Panc1 (cell line): ENCODE data around the gene PHYH. TPM values are rescaled to one million over a fixed set of nuclear protein-coding genes. Genes with fewer than 3 reads are reported as not detected.

Experiments used
- ATAC-seq: fragments of 200-7000 bp; cut with Tn5 transposase; 2 replicates; pipeline ENCODE4 v1.9.1; 2020; ENCODE audit warnings: mild to moderate bottlenecking, moderate library complexity
- BruUV-seq: library from RNA; stranded (reverse); fragments of 400-500 nt; replicated peaks from 2 replicates; lab custom pipeline; 2021; lab: Mats Ljungman, UMichigan
- CTCF ChIA-PET: fragments of 300-600 bp; sonication (Branson Sonifier 250); formaldehyde crosslinking; loops from one replicate; lab custom pipeline; 2022; ENCODE audit warnings: antibody characterized with exemption; lab: Charles Lee
- POLR2A ChIA-PET: fragments of 300-600 bp; sonication (Branson Sonifier 250); formaldehyde crosslinking; loops from one replicate; lab custom pipeline; 2022; ENCODE audit warnings: antibody characterized with exemption; lab: Charles Lee
- DNase-seq: peaks from one replicate; pipeline ENCODE4 v3.0.0-alpha.2; 2010; ENCODE audit warnings: low read depth, low spot score
- H3K27ac ChIP-seq: 2 replicates; pipeline ENCODE4 v1.5.1; 2011; ENCODE audit warnings: mild to moderate bottlenecking, low read length, inconsistent platforms
- H3K27me3 ChIP-seq: fragments of 200-500 bp; sonication (Bioruptor generic); 2 replicates; pipeline ENCODE4 v1.6.0; 2014; ENCODE audit warnings: low read length, inconsistent platforms; ENCODE audit not compliant: control insufficient read depth, insufficient read depth
- H3K36me3 ChIP-seq: fragments of 200-500 bp; sonication (Bioruptor generic); 2 replicates; pipeline ENCODE4 v1.5.1; 2014; ENCODE audit warnings: inconsistent platforms, mild to moderate bottlenecking, low read length, moderate library complexity; ENCODE audit not compliant: control insufficient read depth, insufficient read depth
- H3K4me1 ChIP-seq: 2 replicates; pipeline ENCODE4 v1.5.1; 2011; ENCODE audit warnings: inconsistent platforms, mild to moderate bottlenecking, low read length, moderate library complexity; ENCODE audit not compliant: control insufficient read depth, insufficient read depth
- H3K4me3 ChIP-seq, 2 experiments: 2 replicates each; pipeline ENCODE4 v1.5.1; 2011 to 2012; ENCODE audit warnings: low read depth in 2 of 2, low read length in 2 of 2, mild to moderate bottlenecking in 2 of 2, inconsistent platforms in 1 of 2, moderate library complexity in 1 of 2
- H3K9me3 ChIP-seq: fragments of 200-500 bp; sonication (Bioruptor generic); 2 replicates; pipeline ENCODE4 v1.5.1; 2014; ENCODE audit warnings: low read depth, mild to moderate bottlenecking, inconsistent platforms, low read length, moderate library complexity; ENCODE audit not compliant: control insufficient read depth, insufficient read depth
- CTCF ChIP-seq: fragments of 450-650 bp; IDR thresholded peaks from 2 replicates; pipeline ENCODE4 v1.5.1; 2017; ENCODE audit warnings: mild to moderate bottlenecking
- POLR2AphosphoS5 ChIP-seq: IDR thresholded peaks from 2 replicates; pipeline ENCODE4 v1.6.1; 2012; ENCODE audit warnings: mild to moderate bottlenecking, low read depth, low read length, moderate library complexity
- REST ChIP-seq, 2 experiments: IDR thresholded peaks; 2 replicates each; pipeline ENCODE4 v1.6.1; 2011 to 2012; ENCODE audit warnings: low read depth in 2 of 2, control low read depth in 1 of 2, low read length in 1 of 2, mild to moderate bottlenecking in 1 of 2, moderate library complexity in 1 of 2; ENCODE audit not compliant: insufficient read depth in 1 of 2
- SIN3A ChIP-seq: IDR thresholded peaks from 2 replicates; pipeline ENCODE4 v1.6.1; 2012; ENCODE audit warnings: low read depth, mild to moderate bottlenecking, low read length, moderate library complexity, borderline replicate concordance; ENCODE audit not compliant: insufficient read depth
- TCF7L2 ChIP-seq: IDR thresholded peaks from 2 replicates; pipeline ENCODE4 v1.6.1; 2011; ENCODE audit warnings: mild to moderate bottlenecking, low read depth, low read length, inconsistent platforms
- in situ Hi-C: cut with HindIII; loops from 2 replicates; pipeline ENCODE4 v1.10.0; 2016; ENCODE audit warnings: low sequenced_read_pairs, low pct_unique_long_range_greater_than_20kb
- intact Hi-C: fragments of 100-400 bp; cut with micrococcal nuclease; formaldehyde crosslinking; loops from one replicate; pipeline ENCODE4 v1.10.0; 2022; ENCODE audit not compliant: unreplicated experiment
- total RNA-seq: library from RNA; stranded (reverse); gene quantifications from one replicate; pipeline ENCODE4 v1.2.1, GENCODE V29; 2021; ENCODE audit not compliant: unreplicated experiment

The PHYH gene
- total RNA-seq, 1 experiment from 2014 or later = 41.3 TPM

GRCh38 chr10:13340068-13340467, 40.2 kb upstream of the PHYH start:
- TF ChIP-seq SIN3A = no peak
- no peak for TF ChIP-seq TCF7L2
- no peak for TF ChIP-seq REST (IDR thresholded peaks at IDR 0.05; ENCODE audit: insufficient read depth in 1 of 2, low read depth in 2 of 2, low read length in 1 of 2)
- no peak for TF ChIP-seq CTCF
- no peak for TF ChIP-seq POLR2AphosphoS5
- H3K27me3 ChIP-seq = no peaks in the 10 kb centered on the region
- POLR2A ChIA-PET = no interaction called here
- H3K27ac ChIP-seq = no peak overlapping the region
- H3K4me1 ChIP-seq = no peaks in the 10 kb centered on the region
- H3K36me3 ChIP-seq = peaks cover 2% of the 10 kb centered on the region; the same call in 1 of the 2 replicates
- intact Hi-C loops (no loop called here), in situ Hi-C loops (no loop called here)
- no TSS peak for BruUV-seq
- H3K9me3 ChIP-seq = no peaks in the 10 kb centered on the region
- CTCF ChIA-PET = no interaction called here
- DNase-seq = no peak
- ATAC-seq = no peak
- no peak overlapping the region for H3K4me3 ChIP-seq

- intact Hi-C loops = no loop called here
- in situ Hi-C loops = no loop called here
- Histone ChIP-seq H3K27ac (no peak overlapping the region), H3K4me1 (no peaks in the 10 kb centered on the region), H3K4me3 (no peak overlapping the region), H3K27me3 (no peaks in the 10 kb centered on the region), H3K9me3 (no peaks in the 10 kb centered on the region), H3K36me3 (peaks cover 2% of the 10 kb centered on the region; the same call in 1 of the 2 replicates)
- DNase-seq (no peak), ATAC-seq (no peak)
- ChIA-PET CTCF (no interaction called here), POLR2A (no interaction called here)
- TF ChIP-seq TCF7L2 (no peak), SIN3A (no peak), REST (IDR thresholded peaks at IDR 0.05; ENCODE audit: insufficient read depth in 1 of 2, low read depth in 2 of 2, low read length in 1 of 2) (no peak), POLR2AphosphoS5 (no peak), CTCF (no peak)
- BruUV-seq = no TSS peak
Measured at GRCh38 chr10:13338390-13339110, 38.7 kb upstream of the PHYH start.
